ENCODE measurements around the gene TIGD2. TPM values are rescaled to one million over a fixed set of nuclear protein-coding genes. Genes with fewer than 3 reads are reported as not detected.
A peak's percentile ranks its signal among the peaks of the same experiment; 100 is the strongest.
"Not testable (repeated sequence)": the region's sequence is repeated elsewhere in the genome, so short reads cannot be mapped to it uniquely, and the experiment has no call there.

The TIGD2 gene
- polyA plus RNA-seq, 12 donors: 4.7 to 9.6 (median 6.6) TPM; not detected in 1

DNA sequence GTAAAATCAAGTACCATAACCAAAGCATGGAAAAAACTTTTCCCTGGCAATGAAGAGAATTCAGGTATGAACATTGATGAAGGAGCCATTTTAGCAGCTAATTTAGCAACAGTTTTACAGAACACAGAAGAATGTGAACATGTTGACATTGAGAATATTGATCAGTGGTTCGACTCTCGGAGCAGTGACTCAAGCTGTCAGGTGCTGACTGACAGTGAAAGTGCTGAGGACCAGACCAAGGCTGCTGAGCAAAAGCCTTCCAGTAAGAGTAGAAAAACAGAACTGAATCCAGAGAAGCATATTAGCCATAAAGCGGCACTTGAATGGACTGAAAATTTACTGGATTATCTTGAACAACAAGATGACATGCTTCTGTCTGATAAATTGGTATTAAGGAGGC lies 2.8 kb downstream of the TIGD2 start:
- no peak for DNase-seq

DNA sequence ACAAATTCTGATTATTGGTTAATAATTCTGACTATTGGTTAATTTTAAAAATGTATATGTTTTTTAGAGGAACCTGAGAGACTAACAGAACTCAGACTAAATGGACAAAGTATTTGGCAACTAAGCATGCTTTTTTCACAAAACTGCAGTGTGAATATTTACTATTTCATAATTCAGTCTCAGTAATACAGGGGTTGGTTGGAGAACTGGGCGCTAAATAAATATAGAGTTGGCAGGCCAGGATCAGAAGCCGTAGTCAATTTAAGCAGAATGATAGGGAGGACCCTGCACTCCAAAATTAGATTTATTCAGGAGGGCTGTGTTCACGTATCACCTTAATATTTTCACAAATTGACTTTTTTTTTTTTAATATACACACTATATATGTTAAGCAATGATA lies 5.8 kb downstream of the TIGD2 start:
- DNase-seq: no peak

DNA sequence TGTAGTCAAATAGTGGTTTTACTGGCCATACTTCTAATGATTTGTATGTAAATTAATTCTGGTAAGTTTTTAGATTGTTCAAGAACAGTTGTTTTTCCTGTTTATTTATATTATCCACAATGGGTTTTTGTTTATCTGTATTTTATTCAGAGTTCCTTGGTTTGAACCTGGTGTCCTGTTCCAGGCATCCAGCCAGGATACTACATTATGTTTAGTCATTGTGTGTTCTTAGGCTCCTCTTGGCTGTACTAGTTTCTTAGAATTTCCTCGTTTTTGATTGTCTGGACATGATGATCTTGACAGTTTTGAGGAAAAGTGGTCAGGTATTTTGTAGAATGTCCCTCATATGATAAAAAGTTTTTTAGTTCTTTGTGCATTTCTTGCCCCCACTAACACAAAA lies 7.8 kb downstream of the TIGD2 start:
- DNase-seq: no peak

DNA sequence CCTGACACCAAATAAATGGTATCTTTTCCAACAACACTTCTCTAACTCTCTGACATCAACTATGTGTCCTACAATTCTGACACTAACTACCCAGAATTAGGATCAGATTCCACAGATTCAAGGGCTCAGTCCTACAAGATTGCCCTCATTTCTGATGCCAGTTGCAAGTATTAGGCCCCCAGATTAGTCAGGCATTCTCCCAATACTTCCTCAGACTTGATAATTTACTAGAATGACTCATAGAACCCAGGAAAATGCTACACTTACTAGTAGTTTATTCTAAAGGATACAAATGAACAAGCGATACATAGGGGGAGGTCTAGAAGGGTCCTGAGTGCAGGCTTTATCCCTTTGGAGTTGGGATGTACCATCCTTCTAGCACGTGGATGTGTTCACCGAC lies 8.5 kb downstream of the TIGD2 start:
- DNase-seq: no peak

DNA sequence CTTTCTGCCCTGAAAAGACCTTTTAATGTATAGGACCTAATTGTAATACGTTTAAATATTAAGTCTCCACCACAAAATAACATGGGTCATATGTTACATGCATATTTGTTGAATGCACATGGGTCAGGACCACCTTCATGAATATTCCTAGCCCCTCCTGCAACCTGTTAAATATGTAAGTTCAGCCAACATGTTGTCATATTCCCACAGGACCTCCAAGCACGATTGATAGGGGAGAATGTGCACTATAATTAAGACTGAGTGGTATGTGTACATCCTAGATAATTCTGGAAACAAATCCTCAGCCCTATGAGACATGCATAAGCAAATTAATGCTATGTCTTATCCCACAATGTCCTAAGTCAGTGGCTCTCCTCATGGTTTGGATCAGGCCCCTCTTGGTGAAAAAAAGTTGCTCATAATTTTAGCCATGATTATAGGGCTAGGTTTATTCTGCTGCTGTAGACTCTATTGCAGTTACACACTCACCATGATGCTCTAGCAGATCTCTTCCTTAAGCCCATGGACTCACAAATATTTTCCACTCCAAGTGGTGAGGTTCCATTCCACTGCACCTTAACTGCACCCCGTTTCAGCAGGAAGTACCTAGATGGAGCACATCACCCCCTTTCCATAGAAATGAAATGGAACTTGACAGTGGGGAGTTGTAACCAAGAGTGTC lies 10.2 kb downstream of the TIGD2 start:
- DNase-seq: no peak

DNA sequence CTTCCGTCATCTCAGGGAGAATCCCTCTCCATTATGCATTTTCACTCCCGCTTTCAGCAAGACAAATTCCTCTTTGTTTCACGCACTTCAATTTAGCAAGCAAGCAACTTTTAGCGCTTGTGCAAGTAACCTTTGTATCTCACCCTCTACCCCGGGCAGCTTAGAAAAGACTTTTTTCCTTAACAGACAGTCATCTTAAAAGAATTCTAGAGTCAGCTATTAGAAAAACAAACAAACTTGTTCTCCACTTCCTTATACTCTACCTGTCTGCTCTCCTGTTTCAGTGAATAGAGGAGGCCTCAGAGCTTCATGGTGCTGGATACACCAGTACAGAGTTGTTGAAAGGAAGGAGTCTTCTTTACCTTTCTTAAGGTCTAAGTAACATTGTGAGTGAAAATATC lies 12.1 kb downstream of the TIGD2 start:
- no peak for DNase-seq

DNA sequence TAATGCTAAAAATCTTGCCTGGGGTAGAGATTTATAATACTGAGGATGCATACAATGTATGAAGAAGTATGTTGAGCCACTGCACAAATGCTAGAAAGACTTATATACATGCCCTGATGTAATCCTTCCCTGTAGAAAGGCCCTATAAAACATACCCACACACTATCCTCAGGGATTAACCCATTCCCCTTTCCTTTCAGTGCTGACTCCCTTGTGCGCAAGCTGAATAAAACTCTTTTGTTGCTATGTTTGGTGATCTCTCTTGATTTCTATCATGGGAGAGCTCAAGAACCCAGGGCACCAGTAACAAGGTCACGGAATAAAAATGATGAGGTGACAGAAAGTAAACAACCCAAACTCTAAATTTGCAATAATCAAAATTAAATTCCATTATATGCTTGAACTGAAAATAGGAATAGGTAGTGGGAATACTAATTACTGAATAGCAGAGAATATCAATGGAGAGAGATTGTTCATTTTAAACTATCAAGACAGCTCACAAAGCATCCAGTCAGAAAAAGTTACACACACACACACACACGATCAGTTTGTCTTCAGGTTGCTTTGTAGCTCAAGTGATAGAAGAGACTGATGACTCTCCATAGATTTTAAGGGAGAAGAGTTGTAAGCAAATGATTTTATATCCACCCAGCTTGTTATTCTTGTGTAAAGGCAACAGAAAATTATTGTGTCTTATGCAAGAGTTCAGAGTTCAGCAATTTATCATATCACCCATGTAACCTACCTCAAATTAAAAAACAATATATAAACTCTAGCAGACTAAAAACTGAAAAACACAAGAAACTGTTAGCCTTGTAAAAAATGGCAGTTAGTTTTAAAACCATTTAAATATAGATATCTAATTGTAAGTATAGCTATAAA lies 14.8 kb downstream of the TIGD2 start:
- DNase-seq: no peak

DNA sequence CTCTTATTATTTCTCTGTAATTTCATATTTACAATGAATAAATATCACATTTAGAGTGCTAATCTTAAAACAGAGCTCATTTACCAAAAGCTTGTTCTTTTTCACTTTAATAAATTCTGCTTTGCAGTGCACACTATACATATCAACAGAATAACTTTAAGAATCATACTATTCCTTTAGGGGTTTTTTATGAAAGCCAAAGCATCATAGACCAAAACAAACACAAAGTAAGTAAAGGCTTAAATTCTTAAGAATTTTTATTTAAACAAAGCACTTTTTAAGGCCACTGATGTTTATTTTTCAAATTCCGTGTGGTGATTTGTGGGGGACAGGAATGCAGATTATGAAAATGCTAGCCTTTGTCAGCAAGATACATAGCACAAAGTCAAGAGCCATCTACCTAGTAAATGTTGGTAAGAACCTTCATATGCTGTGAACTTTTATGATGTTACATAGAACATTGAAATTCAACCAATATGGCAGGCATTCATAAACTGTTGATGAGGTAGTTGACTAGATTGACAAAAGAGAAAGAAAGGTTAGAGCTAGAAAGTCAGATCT lies 17.8 kb downstream of the TIGD2 start:
- DNase-seq: no peak

DNA sequence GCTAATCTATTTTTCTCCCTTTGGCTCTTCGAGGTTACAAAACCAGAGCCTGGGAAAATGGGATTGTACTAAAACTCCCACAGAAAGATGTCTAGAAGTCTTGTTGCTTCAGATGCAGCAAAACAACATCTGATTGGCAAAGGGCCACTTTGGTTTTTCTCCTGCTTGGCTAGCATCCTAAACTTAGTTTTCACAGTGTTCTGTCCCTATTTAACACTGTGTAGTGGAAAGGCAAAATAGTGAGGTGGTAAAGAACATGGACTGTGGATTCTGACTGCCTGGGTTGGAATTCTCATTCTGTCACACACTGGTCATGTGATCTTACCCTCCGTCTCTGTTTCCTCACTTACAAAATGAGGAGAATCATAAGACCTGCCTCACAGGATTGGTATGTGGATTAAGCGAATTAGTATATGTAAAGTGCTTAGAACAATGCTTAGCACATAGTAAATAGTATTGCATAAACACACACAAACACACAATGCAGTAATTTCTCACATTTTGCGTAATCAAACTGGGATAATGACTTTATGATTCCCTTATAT lies 23.5 kb downstream of the TIGD2 start:
- DNase-seq: peak; percentile 74

DNA sequence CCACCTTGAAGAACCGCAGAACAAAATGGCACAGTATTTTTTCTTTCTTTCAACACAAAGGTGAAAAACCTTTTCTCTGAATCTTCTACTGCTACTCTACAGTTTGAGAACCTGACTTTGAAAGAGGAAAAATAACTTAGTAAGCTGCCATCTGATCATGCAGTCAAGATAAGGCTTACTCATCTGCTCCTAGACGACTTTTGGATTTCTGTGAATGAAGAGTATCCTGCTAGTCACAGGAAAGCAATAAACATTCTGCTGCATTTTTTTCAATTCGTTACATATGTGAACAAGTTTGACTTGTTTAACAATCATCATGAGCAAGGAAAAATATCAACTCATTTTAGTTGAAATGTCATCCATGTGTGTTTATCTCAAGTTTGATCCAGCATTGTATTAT lies 25.2 kb downstream of the TIGD2 start:
- DNase-seq: no peak

DNA sequence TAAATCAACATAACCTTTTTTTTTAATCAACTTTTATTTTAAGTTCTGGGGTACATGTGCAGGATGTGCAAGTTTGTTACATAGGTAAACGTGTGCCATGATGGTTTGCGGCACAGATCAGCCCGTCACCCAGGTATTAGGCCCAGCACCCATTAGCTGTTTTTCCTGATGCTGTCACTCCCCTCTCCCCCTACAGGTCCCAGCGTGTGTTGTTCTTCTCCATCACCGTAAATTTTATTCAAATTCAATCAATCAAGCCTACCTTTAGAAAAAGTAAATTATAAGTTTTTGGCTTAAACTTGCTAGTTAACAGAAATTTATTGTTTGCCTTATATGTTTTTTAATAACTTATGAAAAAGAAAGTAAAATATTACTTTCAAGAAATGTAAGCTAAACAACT lies 25.9 kb downstream of the TIGD2 start:
- DNase-seq: no peak

DNA sequence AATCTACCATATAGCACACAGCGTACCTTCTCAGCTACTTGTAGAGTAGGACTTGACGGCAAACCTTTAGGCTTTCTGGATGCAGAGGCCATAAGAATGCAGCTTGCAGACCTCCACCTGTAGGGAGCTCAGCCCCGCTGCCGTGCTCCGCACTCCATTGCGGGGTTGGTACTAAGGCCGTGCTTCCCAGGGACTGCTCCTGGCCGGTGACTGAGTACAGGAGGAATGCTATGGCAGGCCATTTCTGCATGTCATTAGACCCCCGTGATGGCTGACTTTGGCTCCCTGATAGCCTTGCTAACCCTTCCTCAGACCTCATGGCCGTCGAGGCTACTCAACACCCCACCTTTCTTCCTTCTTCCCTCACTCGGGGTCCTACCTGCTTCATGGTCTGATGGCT lies 26.4 kb downstream of the TIGD2 start:
- no peak for DNase-seq

DNA sequence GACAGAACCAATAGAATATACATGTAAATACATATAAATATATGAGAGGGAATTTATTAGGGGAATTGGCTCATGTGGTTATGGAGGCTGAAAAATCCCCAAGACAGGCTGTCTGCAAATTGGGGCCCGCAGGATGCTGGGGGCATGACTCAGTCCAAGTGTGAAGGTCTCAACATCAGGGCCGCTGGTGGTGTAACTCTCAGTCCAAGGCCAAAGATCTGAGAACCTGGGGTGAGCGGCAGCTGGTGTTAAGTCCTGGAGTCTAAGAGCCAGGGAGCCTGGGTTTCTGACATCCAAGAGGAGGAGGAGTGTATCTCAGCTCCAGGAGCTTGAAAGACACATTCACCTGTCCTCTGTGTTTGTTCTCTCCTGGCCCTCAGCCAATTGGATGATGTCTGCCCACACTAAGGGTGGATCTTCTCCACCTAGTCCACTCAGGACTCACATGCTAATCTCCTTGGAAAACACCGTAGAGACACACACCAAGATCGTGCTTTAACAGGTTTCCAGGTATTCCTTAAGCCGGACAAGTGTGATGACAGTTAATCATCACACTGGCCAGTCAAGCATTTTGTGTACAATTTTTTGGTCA lies 28.9 kb downstream of the TIGD2 start:
- DNase-seq: no peak

DNA sequence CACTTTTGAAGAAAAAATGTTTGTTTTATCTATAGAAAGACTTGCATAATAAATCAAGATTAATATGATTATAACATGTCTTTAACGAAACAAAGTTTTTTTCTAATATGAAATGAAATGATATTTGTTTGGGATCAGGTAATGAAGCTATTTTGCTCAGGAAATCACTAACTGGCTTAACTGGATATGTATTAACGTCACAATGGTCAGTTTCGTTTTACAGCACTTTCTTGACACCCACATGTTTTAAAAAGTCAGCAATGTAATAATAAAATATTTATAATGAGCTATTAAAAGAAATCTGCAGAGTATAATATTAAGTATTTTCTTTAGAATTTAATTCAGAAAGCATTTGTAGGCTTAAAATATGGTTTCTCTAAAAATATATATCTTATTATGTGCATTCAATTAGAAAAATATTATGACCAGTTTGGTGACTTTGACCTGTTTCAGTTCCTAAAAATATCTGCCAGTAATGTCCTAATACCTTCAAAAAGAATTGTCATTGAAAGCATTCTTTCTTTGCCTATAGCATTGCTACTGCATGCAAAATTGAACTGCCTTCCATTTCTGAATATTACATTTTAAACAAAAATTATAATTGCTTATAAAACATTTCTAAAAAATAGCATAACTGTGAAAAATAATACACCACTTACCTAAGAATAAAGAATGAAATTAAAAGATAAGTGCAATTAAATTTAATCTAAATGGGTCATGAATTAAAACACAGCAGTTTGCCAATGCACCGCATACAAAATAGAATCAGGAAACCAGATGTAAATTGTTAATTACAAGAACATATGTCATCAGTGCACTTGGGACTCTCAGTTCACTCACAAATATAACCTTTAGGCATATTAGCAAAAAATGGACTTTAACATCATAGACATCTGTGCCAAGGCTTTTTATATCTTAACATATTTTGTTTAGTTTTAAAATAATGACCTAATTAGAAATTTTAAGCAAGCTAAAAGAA lies 31.6 kb downstream of the TIGD2 start:
- no peak for DNase-seq

DNA sequence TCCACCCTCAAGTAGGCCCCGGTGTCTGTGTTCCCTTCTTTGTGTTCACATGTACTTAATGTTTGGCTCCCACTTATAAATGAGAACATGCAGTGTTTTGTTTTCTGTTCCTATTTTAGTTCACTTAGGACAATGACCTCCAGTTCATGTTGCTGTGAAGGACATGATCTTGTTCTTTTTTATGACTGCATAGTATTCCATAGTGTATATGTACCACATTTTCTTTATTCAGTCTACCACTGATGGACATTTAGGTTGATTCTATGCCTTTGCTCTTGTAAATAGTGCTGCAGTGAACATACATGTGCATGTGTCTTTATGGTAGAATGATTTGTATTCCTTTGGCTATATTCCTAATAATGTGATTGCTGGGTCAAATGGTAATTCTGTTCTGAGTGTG lies 33.3 kb downstream of the TIGD2 start:
- not testable (repeated sequence) for DNase-seq

DNA sequence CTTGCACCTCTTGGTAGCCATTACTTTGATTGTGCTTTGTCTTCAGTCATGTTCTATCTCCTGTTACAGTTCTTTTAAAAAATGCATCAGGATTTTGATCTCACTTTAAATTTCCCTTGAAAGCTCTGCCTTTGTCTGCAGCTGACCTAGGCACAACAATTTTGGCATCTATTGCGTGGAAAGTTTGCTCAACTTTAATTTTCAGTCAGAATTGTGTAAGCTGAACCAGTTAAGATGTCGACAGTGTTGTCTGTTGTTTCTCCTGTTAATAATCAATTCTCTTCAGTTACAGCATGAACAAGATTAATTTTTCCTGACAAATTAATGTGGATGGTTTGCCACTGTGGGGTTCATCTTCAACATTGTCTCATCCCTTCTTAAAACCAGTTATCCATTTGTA lies 34.9 kb downstream of the TIGD2 start:
- no peak for DNase-seq

DNA sequence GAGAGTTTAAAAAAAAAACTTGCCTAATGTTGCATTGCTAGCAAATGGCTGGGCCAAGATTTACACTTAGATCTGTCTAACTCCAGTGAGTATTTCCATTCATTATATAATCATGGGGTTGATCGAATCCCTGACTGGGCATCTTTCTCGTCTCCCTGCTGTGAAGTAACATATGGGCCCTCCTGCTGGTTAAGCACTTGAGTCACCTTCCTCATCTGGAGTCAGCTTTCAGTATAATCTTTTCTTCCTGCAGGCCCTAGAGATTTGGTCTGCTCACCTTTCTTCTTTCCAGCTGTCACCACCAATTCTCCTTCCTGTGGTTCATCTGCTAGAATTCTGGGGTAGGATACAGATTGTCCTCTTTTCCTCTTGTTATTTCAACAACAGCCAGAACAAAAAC lies 41.6 kb downstream of the TIGD2 start:
- DNase-seq: no peak

DNA sequence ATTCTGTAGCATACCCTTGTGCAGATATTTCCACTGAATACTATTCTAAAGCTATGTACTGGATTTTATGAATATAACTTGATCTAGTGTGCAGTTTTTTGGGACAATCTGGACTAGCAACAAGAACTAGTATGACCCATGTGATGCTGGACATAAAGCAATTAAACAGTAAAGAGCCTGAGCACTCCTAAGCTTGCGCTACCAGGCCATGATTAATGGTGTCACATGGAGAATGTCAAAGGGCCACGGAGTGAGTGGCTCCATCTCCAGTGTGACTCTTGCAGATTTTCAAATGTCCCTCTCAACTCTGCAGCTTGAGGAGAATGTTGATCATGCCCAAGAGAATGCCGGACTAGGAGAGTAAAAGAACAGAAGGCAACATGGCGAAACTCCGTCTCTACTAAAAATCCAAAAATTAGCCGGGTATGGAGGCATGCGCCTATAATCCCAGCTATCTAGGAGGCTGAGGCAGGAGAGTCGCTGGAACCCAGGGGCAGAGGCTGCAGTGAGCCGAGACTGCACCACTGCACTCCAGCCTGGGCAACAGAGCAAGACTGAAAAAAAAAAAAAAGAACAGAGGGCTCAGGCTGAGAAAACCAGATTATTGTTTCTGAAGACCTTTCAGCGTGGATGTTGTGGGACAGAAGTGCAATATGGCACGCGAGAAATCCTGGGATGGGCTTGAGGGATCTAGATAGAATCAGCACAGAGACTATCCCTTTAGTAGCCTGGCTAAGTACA lies 45.0 kb downstream of the TIGD2 start:
- DNase-seq: no peak

DNA sequence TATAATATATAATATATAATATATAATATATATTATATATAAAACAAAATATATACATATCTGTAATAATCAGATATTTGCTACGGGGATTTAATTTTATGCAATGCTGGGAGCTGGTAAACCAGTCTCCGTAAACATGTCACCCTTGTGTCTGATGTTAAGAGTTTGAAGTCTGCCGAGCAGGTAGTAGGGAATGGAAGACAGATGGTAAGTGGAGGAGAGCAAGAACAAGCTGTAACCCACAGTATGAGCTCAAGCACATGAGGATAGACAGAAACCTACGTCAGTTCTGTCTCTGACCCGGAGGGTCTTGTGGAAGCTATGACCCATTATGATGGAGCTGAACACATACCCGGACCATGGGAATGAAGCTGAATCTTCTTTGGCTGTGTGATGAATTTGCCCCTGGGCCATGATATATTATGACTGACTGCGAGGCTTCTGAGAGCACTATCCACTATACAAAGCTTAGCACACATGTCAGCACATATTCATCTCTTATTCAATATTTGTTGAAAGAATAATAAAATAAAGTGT lies 46.2 kb downstream of the TIGD2 start:
- DNase-seq: no peak

DNA sequence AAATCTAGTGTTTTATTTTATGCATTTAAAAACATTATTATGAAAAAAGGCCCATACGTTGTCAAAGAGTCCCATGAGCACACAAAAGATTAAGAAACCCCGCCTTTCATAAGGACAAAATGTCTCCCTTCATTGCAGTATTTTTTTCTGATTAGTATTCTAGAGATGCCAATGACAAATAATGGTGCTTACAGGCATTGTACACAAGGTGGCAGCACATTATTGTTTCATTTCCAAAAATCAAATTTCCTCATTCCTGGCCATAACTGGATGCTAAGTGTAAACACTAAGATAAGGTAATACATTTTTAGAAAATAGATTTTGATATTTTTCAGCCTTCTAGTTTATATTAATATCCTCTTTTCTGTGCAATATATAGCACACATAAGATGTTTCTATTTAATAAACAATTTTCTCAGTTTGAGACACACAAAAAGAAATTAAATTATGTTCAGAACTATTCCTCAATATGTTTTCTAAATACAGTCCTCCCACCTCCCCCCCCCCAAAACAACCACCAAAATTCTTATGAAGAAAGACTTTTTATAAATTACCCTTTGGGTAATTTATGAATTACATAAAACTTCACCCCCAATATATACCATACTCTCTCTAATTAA lies 47.7 kb downstream of the TIGD2 start:
- peak; percentile 53 for DNase-seq
